GM12891 (cell line): ENCODE measurements around the gene TFG.

ENCODE experiments used
- PAX5 ChIP-seq: IDR thresholded peaks from 2 replicates; pipeline ENCODE4 v1.6.1; 2011; ENCODE audit warnings: low read length, moderate library complexity, mild to moderate bottlenecking; ENCODE audit not compliant: insufficient read depth, severe bottlenecking
- POLR2A ChIP-seq: IDR thresholded peaks from 2 replicates; pipeline ENCODE4 v1.6.1; 2011; ENCODE audit warnings: low read depth, low read length, control low read depth
- POLR2AphosphoS5 ChIP-seq: IDR thresholded peaks from 2 replicates; pipeline ENCODE4 v1.6.1; 2011; ENCODE audit warnings: low read depth, low read length, control low read depth
- POU2F2 ChIP-seq: IDR thresholded peaks from 2 replicates; pipeline ENCODE4 v1.6.1; 2011; ENCODE audit warnings: low read depth, mild to moderate bottlenecking, control low read depth, low read length, moderate library complexity
- SPI1 ChIP-seq: IDR thresholded peaks from 2 replicates; pipeline ENCODE4 v1.6.1; 2011; ENCODE audit warnings: low read depth, low read length, control low read depth
- TAF1 ChIP-seq: IDR thresholded peaks from 2 replicates; pipeline ENCODE4 v1.6.1; 2011; ENCODE audit warnings: low read depth, low read length, control low read depth

DNA sequence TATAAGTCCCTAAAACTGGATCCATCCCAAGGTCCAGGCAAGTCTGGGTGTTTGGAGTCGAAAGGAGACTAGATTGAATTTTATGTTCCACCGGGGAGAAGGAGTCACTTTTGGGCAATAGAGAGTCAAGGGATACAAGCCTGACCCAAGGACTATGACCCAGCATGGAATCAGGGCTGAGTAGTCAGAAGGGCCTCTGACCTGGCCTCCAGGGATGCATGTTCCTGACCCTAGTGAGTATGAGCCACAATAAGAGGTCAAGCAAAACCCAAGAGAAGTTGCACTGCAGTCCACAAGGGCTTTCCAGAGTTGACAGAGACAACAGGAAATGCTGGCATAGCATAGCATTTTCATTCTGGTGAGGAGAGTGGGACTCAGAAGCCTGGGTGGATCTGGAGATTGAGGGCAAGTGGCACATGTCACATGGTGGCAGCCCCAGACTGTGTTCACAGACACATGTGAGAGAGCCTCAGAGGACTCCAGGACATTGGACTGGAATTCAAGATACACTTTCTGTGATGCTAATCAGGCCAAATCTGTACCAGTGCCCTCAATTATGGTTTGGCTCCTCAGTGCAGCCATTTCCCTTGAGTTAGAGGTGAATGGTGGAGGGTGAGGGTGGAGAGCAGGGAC lies 66.9 kb downstream of the TFG start:
- TF ChIP-seq TAF1 (no peak), POLR2AphosphoS5 (no peak), POLR2A (no peak), SPI1 (no peak), PAX5 (no peak), POU2F2 (no peak)
